Mammary epithelial cell (primary cell): ENCODE data around the gene SPAG4.

Source experiments
- EZH2 ChIP-seq: IDR thresholded peaks from 2 replicates; pipeline ENCODE4 v1.6.1; 2012; ENCODE audit warnings: low read length, inconsistent platforms, borderline replicate concordance
- TF ChIP-seq, protein P1 (sequence below), 2 donors: IDR thresholded peaks in 1 of 2; conservative IDR thresholded peaks in 1 of 2; 2 replicates each; pipeline ENCODE4 v1.5.1; 2011 to 2012; ENCODE audit warnings: inconsistent platforms in 2 of 2, low read length in 2 of 2, mild to moderate bottlenecking in 2 of 2, control low read depth in 1 of 2, low read depth in 1 of 2; ENCODE audit not compliant: insufficient read depth in 1 of 2; ENCODE audit errors: extremely low read depth in 1 of 2

DNA sequence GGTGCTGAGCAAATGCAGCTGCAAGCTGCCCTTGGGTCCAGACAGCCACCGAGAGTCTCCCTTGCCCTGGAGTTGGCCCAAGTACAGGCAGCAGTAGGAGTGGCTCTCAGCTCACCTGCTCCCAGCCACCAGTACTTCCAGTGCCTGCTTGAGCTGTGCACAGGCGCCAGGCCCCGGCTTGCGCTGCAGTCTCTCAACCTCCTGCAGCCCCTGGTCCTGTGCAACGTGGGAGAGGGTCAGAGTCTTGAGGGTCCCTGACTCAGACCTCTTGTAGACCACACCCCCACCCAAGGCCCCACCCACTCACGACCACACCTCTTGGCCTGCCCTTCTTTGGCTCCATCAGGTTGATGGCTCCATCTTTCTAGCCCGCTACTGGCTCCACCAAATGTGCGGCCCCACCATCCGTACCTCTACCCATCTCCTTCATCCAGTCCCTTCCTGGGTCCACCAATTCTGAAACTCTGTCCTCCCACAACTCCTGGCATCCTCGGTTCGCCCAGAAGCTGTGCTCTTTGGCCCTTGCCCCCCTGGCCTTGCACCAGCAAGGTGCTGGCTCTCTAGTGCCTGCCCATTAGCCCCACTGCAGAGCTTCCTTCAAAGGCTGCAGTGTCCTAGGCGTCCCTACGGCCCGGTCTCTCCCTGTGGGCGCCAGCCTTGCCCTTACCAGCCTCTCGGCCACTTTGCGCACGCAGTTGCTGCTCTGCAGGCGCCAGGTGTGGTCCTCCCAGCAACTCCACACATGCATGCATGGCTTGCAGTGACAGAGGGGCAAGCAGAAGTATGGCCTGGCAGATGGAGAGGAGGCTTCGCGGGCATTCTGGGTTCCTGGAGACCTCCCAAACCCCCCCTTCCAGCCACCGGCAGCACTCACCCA, 16.5 kb upstream of the SPAG4 start:
- TF ChIP-seq, protein P1, sequence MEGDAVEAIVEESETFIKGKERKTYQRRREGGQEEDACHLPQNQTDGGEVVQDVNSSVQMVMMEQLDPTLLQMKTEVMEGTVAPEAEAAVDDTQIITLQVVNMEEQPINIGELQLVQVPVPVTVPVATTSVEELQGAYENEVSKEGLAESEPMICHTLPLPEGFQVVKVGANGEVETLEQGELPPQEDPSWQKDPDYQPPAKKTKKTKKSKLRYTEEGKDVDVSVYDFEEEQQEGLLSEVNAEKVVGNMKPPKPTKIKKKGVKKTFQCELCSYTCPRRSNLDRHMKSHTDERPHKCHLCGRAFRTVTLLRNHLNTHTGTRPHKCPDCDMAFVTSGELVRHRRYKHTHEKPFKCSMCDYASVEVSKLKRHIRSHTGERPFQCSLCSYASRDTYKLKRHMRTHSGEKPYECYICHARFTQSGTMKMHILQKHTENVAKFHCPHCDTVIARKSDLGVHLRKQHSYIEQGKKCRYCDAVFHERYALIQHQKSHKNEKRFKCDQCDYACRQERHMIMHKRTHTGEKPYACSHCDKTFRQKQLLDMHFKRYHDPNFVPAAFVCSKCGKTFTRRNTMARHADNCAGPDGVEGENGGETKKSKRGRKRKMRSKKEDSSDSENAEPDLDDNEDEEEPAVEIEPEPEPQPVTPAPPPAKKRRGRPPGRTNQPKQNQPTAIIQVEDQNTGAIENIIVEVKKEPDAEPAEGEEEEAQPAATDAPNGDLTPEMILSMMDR (conservative IDR thresholded peaks at IDR 0.05 in 1 of 2, IDR thresholded peaks at IDR 0.05 in 1 of 2; ENCODE audit: extremely low read depth in 1 of 2, insufficient read depth in 1 of 2, low read depth in 1 of 2, low read length in 2 of 2), result no peak
- no peak for TF ChIP-seq EZH2
